ACC112 (cell line): Measurements from ENCODE around the gene XPC.

Experiments used
- H2AFZ ChIP-seq: fragments of 200-600 bp; sonication (generic); one replicate; pipeline ENCODE4 v1.6.0; 2017; ENCODE audit warnings: antibody characterized with exemption, low read length; ENCODE audit not compliant: unreplicated experiment
- H3K27ac ChIP-seq: fragments of 200-600 bp; sonication (generic); 2 replicates; pipeline ENCODE4 v1.5.1; 2014; ENCODE audit warnings: low read depth, mild to moderate bottlenecking, antibody characterized with exemption, low read length, moderate library complexity
- H3K27me3 ChIP-seq: fragments of 200-600 bp; sonication (generic); 2 replicates; pipeline ENCODE4 v1.6.1; 2014; ENCODE audit warnings: mild to moderate bottlenecking, antibody characterized with exemption, low read length, moderate library complexity, mixed read lengths; ENCODE audit not compliant: insufficient read depth
- H3K36me3 ChIP-seq: fragments of 200-600 bp; sonication (generic); 2 replicates; pipeline ENCODE4 v1.6.1; 2016; ENCODE audit warnings: mild to moderate bottlenecking, antibody characterized with exemption, low read length, moderate library complexity, mixed read lengths; ENCODE audit not compliant: insufficient read depth
- H3K4me1 ChIP-seq: fragments of 200-600 bp; sonication (generic); one replicate; pipeline ENCODE4 v1.6.1; 2016; ENCODE audit warnings: low read length, mixed read lengths; ENCODE audit not compliant: insufficient read depth, unreplicated experiment, control insufficient read depth
- H3K4me3 ChIP-seq: fragments of 200-600 bp; sonication (generic); 2 replicates; pipeline ENCODE4 v1.5.1; 2014; ENCODE audit warnings: mild to moderate bottlenecking, low read depth, low read length
- H3K79me2 ChIP-seq: fragments of 200-600 bp; sonication (generic); one replicate; pipeline ENCODE4 v1.6.0; 2016; ENCODE audit warnings: low read length; ENCODE audit not compliant: control insufficient read depth, unreplicated experiment, insufficient read depth

Gene XPC

DNA sequence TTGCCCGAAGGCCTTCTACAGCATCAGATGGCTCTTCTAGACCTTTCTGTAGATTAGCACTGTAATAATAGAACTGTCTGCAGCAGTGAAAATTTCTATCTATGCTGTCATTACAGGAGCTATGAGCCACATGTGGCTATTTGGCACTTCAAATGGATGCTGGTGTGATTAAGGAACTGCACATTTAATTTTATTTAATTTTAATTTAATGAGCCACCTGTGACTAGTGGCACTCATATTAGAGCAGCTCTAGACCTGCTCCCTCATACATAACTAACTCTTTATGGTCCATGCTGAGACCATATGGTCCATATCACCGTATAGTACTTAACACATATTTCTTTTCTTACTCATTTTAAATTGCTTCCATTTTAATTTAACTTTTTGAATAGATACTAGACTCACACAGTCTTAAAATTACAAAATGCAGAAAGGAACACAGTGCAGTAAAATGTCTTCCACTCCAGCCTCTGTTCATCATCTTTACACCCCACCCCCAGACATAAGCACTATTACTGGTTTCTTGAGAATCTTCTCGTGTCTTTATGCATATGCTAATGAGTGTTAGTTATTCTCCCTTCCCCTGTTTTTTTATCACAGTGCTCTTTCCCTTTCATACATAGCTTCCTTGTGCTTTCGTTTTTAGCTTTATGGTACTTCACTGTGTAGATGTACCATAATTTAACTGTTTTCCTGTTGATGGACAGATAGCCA, 9.8 kb upstream of the XPC start:
- no peak overlapping the region for H3K27ac ChIP-seq
- H3K27me3 ChIP-seq, result no peaks in the 10 kb centered on the region
- no peaks in the 10 kb centered on the region for H3K4me1 ChIP-seq
- H2AFZ ChIP-seq, result no peak overlapping the region
- no peak overlapping the region for H3K4me3 ChIP-seq
- peaks cover 21% of the 10 kb centered on the region for H3K36me3 ChIP-seq
- H3K79me2 ChIP-seq, result peaks cover 24% of the 10 kb centered on the region

DNA sequence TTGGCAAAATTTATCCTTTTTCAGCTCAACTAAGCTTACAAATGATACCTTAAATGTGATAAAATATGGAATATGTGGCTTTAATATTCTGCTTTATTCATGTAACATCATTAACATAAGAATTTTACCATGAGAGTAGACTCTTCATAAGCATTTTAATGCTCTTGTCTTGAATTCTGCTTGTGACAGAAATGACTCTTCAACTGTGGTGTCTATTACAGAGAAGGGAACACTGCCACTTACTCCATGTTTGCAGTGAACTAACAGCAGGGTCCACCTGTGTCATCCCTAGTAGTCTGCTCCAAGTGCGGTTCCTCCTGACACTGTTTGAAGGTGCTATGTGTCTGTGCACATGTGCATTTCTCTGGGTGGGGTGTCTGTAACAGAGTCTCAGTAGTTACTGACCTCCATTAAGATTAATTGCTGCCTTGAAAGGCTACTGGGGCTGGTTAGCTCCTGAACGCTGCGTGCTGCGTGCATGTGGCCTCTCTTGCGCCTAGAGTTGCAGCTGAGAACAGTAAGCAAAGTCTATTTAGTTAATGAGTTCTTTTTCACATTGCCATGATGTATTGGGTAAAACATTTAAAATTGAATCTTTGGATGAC, 8.6 kb upstream of the XPC start:
- H3K79me2 ChIP-seq, result peaks cover 28% of the 10 kb centered on the region
- H2AFZ ChIP-seq, result no peak overlapping the region
- H3K27me3 ChIP-seq, result no peaks in the 10 kb centered on the region
- H3K4me1 ChIP-seq, result no peaks in the 10 kb centered on the region
- H3K27ac ChIP-seq, result no peak overlapping the region
- H3K4me3 ChIP-seq, result no peak overlapping the region
- H3K36me3 ChIP-seq, result peaks cover 28% of the 10 kb centered on the region

DNA sequence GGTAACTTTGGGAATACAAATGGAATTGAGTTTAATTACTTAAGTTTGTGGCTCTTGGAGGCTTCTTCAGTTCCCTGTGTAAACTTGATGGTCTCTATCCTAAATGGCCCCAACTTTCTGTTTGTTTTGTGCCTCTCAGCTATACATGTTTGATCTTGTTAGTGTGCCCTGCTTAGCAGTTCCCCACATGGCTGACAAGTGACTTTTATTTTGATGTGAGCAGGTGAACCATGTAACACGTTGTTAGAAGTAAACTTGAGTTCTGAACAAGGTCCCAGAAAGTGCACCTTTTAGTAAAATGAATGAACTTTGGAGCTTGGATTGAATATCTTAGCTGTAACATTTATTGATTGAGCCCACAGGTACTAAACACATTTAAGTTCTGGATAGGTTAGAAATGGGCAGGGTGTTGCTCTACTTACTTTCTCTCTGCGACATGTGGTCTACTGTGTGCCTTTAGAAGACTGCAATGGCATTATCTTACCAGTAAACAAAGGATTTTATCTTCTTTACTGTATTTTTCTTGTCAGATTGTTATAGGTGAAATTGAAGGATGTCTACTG, 4.7 kb upstream of the XPC start:
- H3K4me1 ChIP-seq, result peaks cover 6% of the 10 kb centered on the region
- no peaks in the 10 kb centered on the region for H3K27me3 ChIP-seq
- peaks cover 49% of the 10 kb centered on the region for H3K79me2 ChIP-seq
- peaks cover 33% of the 10 kb centered on the region for H3K36me3 ChIP-seq
- no peak overlapping the region for H2AFZ ChIP-seq
- no peak overlapping the region for H3K4me3 ChIP-seq
- no peak overlapping the region for H3K27ac ChIP-seq

- peaks cover 25% of the 10 kb centered on the region for H3K36me3 ChIP-seq
- no peak overlapping the region for H3K4me3 ChIP-seq
- H3K79me2 ChIP-seq, result peaks cover 52% of the 10 kb centered on the region
- no peaks in the 10 kb centered on the region for H3K27me3 ChIP-seq
- peaks cover 12% of the 10 kb centered on the region for H3K4me1 ChIP-seq
- no peak overlapping the region for H2AFZ ChIP-seq
- no peak overlapping the region for H3K27ac ChIP-seq
Measured at GRCh38 chr3:14181253-14181652, 2.9 kb upstream of the XPC start.

DNA sequence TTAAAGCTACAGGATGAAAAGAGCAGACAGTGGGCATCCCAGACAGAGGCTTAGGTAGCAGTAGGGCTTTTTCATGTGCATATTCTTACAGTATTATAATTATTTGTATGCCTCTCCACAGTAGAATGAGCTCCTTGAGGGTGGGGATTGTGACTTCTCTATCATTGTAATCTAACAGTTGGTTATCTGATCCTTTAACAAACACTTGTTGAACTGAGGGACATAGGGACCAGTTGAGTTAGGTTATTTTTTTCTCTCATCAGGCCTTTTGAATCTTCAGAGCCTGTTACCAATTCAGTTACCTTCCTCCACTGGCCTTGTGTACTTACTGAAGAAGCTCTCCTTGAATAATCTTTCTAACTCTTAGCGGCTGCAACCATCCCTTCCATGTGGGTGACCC, 1.4 kb upstream of the XPC start:
- Histone ChIP-seq H3K36me3 (peaks cover 25% of the 10 kb centered on the region), H3K27me3 (no peaks in the 10 kb centered on the region), H3K27ac (no peak overlapping the region), H3K4me3 (peak overlapping the region; percentile 98), H3K4me1 (peaks cover 23% of the 10 kb centered on the region), H3K79me2 (peaks cover 66% of the 10 kb centered on the region), H2AFZ (no peak overlapping the region)

DNA sequence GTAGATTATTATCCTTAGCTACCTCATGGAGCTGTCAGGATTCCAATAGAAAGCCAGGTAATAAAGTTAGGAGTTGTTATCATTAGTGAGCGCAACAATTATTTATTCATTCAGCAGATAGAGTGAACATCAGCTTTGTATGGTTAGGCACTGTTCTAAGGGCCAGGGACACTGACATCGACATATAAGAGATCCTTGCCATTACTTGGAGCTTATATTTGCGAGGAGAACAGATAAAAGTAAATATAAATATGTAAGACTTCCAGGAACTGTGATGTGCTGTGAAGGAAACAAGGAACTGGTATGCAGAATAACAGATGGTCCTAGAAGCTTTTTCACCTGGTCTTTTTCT, 689 bp upstream of the XPC start:
- H2AFZ ChIP-seq, result peak overlapping the region; percentile 87
- H3K36me3 ChIP-seq, result peaks cover 24% of the 10 kb centered on the region
- H3K4me3 ChIP-seq, result peak overlapping the region; percentile 98
- H3K27me3 ChIP-seq, result no peaks in the 10 kb centered on the region
- peak overlapping the region; percentile 61 for H3K27ac ChIP-seq
- H3K4me1 ChIP-seq, result peaks cover 30% of the 10 kb centered on the region
- H3K79me2 ChIP-seq, result peaks cover 72% of the 10 kb centered on the region

GRCh38 chr3:14177580-14178246, 688 bp downstream of the XPC start:
- Histone ChIP-seq H3K27ac (peak overlapping the region; percentile 76), H3K36me3 (0 out of 2 replicates have a peak, but pooled peaks cover 12% of the 10 kb centered on the region), H3K27me3 (no peaks in the 10 kb centered on the region), H2AFZ (peak overlapping the region; percentile 95), H3K4me3 (peak overlapping the region; percentile 98), H3K4me1 (peaks cover 30% of the 10 kb centered on the region), H3K79me2 (peaks cover 73% of the 10 kb centered on the region)

GRCh38 chr3:14175383-14176037, 2.9 kb downstream of the XPC start:
- H2AFZ ChIP-seq, result no peak overlapping the region
- peaks cover 42% of the 10 kb centered on the region for H3K4me1 ChIP-seq
- H3K79me2 ChIP-seq, result peaks cover 61% of the 10 kb centered on the region
- no peak overlapping the region for H3K27ac ChIP-seq
- no peak overlapping the region for H3K4me3 ChIP-seq
- no peaks in the 10 kb centered on the region for H3K27me3 ChIP-seq
- H3K36me3 ChIP-seq, result peaks cover 9% of the 10 kb centered on the region; the same call in 1 of the 2 replicates

DNA sequence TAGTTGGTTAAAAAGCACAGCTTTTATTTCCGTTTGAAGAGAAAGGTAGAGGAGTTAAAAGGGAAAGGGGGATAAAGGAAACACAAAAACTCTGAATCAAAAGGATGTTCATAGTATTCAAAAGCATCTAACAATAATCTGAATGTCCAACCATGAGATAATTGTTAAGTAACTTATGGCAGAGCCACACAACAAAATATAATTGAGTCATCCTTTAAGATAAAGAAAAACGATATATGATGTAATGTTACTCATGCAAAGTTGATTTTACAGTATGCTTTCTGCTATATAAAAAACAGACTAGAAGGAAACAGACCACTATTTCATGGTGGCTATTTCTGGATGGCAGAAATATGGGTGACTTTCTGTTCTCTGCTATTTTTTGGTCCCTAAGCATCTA, 3.9 kb downstream of the XPC start:
- H3K4me1 ChIP-seq, result peaks cover 47% of the 10 kb centered on the region
- no peak overlapping the region; the same call in 1 of the 2 replicates for H3K4me3 ChIP-seq
- no peaks in the 10 kb centered on the region for H3K27me3 ChIP-seq
- no peak overlapping the region for H2AFZ ChIP-seq
- 0 out of 2 replicates have a peak overlapping the region, but pooled peaks have one; percentile 1 for H3K27ac ChIP-seq
- peaks cover 51% of the 10 kb centered on the region for H3K79me2 ChIP-seq
- peaks cover 16% of the 10 kb centered on the region for H3K36me3 ChIP-seq

- Histone ChIP-seq H3K4me1 (peaks cover 49% of the 10 kb centered on the region), H3K36me3 (peaks cover 35% of the 10 kb centered on the region), H3K4me3 (no peak overlapping the region), H2AFZ (no peak overlapping the region), H3K27ac (no peak overlapping the region), H3K27me3 (no peaks in the 10 kb centered on the region), H3K79me2 (peaks cover 42% of the 10 kb centered on the region)
Measured at GRCh38 chr3:14172496-14172895, 5.9 kb downstream of the XPC start.
